ENCODE data around the gene TMEM81. TPM values are rescaled to one million over a fixed set of nuclear protein-coding genes. Genes with fewer than 3 reads are reported as not detected.

The TMEM81 gene
- total and polyA plus RNA-seq, 2 experiments from 2014 or later, result 3.6 to 4.5 TPM

GRCh38 chr1:205098242-205098641, 14.0 kb upstream of the TMEM81 start:
- Histone ChIP-seq H3K79me2 (replicated peaks; ENCODE audit: insufficient read depth) (no peaks in the 10 kb centered on the region), H3K27ac (ENCODE audit: low read depth) (no peak overlapping the region), H4K20me1 (replicated peaks; ENCODE audit: insufficient read depth) (no peaks in the 10 kb centered on the region; the same call in 1 of the 2 replicates)

More at GRCh38 chr1:205098242-205098641, 14.0 kb upstream of the TMEM81 start:
- peaks cover 84% of the 10 kb centered on the region for H3K36me3 Mint-ChIP-seq (ENCODE audit: low read depth)
- Histone ChIP-seq H3K36me3 (ENCODE audit: insufficient read depth) (peaks cover 74% of the 10 kb centered on the region), H3K4me3 (no peak overlapping the region), H2AFZ (no peak overlapping the region), H3F3A (replicated peaks; ENCODE audit: low read depth) (no peaks in the 10 kb centered on the region), H3K27me3 (ENCODE audit: insufficient read depth) (no peaks in the 10 kb centered on the region), H3K4me1 (ENCODE audit: insufficient read depth) (no peaks in the 10 kb centered on the region), H3K9me2 (ENCODE audit: insufficient read depth) (no peaks in the 10 kb centered on the region), H3K4me2 (no peak overlapping the region)
- no peaks in the 10 kb centered on the region for H3K9me3 Mint-ChIP-seq
- H3K27ac Mint-ChIP-seq, result no peak overlapping the region
- no peak for DNase-seq (ENCODE audit: low spot score)
- no peak overlapping the region for H3K4me3 Mint-ChIP-seq
- ATAC-seq, result no peak
- H3K27me3 Mint-ChIP-seq (ENCODE audit: insufficient read depth, low read depth, poor library complexity), result peaks cover 2% of the 10 kb centered on the region
- H3K4me1 Mint-ChIP-seq, result no peaks in the 10 kb centered on the region
- TF ChIP-seq ETS1 (IDR thresholded peaks at IDR 0.05) (no peak), ZNF462 (CRISPR knock-in tag; IDR thresholded peaks at IDR 0.05) (no peak), CTCF (conservative IDR thresholded peaks at IDR 0.05; ENCODE audit: low read depth in 2 of 2) (no peak), ZNF331 (CRISPR knock-in tag; IDR thresholded peaks at IDR 0.05; ENCODE audit: low read depth) (no peak), JUNB (IDR thresholded peaks at IDR 0.05; ENCODE audit: unreplicated experiment) (no peak), NANOG (IDR thresholded peaks at IDR 0.05; ENCODE audit: borderline replicate concordance) (no peak), STAT1 (IDR thresholded peaks at IDR 0.05; ENCODE audit: unreplicated experiment) (no peak), EZH2phosphoT487 (IDR thresholded peaks at IDR 0.05; ENCODE audit: unreplicated experiment) (no peak), REST (IDR thresholded peaks at IDR 0.05; ENCODE audit: unreplicated experiment) (no peak), POLR2AphosphoS5 (IDR thresholded peaks at IDR 0.05; ENCODE audit: low read depth) (no peak), CREB1 (CRISPR knock-in tag; IDR thresholded peaks at IDR 0.05; ENCODE audit: low read depth) (no peak), ZNF114 (CRISPR knock-in tag; IDR thresholded peaks at IDR 0.05) (no peak)
